WTC11 (cell line): Measurements from ENCODE around the gene ATP4A. TPM values are rescaled to one million over a fixed set of nuclear protein-coding genes. Genes with fewer than 3 reads are reported as not detected.

Source experiments
- ATAC-seq: fragments of 200-7000 bp; cut with Tn5 transposase; 2 replicates; pipeline ENCODE4 v1.10.0; 2021; ENCODE audit warnings: mild to moderate bottlenecking, moderate library complexity
- CTCF ChIA-PET: fragments of 300-600 bp; sonication (Branson Sonifier 250); formaldehyde crosslinking; loops from one replicate; lab custom pipeline; 2021; ENCODE audit warnings: antibody characterized with exemption; lab: Charles Lee
- POLR2A ChIA-PET: fragments of 350-600 bp; sonication (Branson Sonifier 250); formaldehyde crosslinking; loops from one replicate; lab custom pipeline; 2021; ENCODE audit warnings: antibody characterized with exemption; lab: Charles Lee
- DNase-seq: peaks from one replicate; pipeline ENCODE4 v3.0.0; 2021; ENCODE audit warnings: low spot score
- H3K27ac Mint-ChIP-seq: 2 replicates; pipeline ENCODE4 v1.8.0; 2021; ENCODE audit warnings: mixed read lengths
- H3K27me3 Mint-ChIP-seq: 2 replicates; pipeline ENCODE4 v1.8.0; 2021; ENCODE audit warnings: low read depth, mild to moderate bottlenecking, moderate library complexity, mixed read lengths
- H3K36me3 Mint-ChIP-seq: 2 replicates; pipeline ENCODE4 v1.8.0; 2021; ENCODE audit warnings: mixed read lengths
- H3K4me1 Mint-ChIP-seq: 2 replicates; pipeline ENCODE4 v1.8.0; 2022; ENCODE audit warnings: mixed read lengths
- H3K4me3 Mint-ChIP-seq: 2 replicates; pipeline ENCODE4 v1.8.0; 2021; ENCODE audit warnings: mild to moderate bottlenecking, moderate library complexity, mixed read lengths
- H3K9me3 Mint-ChIP-seq: 2 replicates; pipeline ENCODE4 v1.8.0; 2021; ENCODE audit warnings: mixed read lengths
- ELF4 ChIP-seq: sonication (generic); formaldehyde crosslinking; IDR thresholded peaks from 2 replicates; pipeline ENCODE4 v1.8.1; 2022; ENCODE audit warnings: low read depth, mild to moderate bottlenecking, moderate library complexity, missing genetic modification reagents
- FOXK1 ChIP-seq: sonication (generic); formaldehyde crosslinking; IDR thresholded peaks from 2 replicates; pipeline ENCODE4 v1.8.0; 2022; ENCODE audit warnings: mild to moderate bottlenecking, moderate library complexity, missing genetic modification reagents
- GRHL2 ChIP-seq: fragments of 250-450 bp; sonication (Bioruptor Pico); IDR thresholded peaks from 2 replicates; pipeline ENCODE4 v1.8.0; 2022; ENCODE audit warnings: mild to moderate bottlenecking, moderate library complexity; ENCODE audit not compliant: insufficient replicate concordance, severe bottlenecking
- JAZF1 ChIP-seq: fragments of 250-450 bp; sonication (Bioruptor Pico); IDR thresholded peaks from 2 replicates; pipeline ENCODE4 v1.9.0; 2021; ENCODE audit warnings: moderate library complexity, mild to moderate bottlenecking, inconsistent platforms
- JUN ChIP-seq: sonication (generic); formaldehyde crosslinking; IDR thresholded peaks from 2 replicates; pipeline ENCODE4 v1.8.0; 2023; ENCODE audit warnings: mild to moderate bottlenecking, missing genetic modification reagents
- KAT7 ChIP-seq: sonication (generic); formaldehyde crosslinking; IDR thresholded peaks from 2 replicates; pipeline ENCODE4 v1.8.1; 2023; ENCODE audit warnings: missing genetic modification reagents, mild to moderate bottlenecking, borderline replicate concordance
- NFATC4 ChIP-seq: fragments of 250-450 bp; sonication (Bioruptor Pico); IDR thresholded peaks from 2 replicates; pipeline ENCODE4 v1.9.0; 2021; ENCODE audit warnings: mild to moderate bottlenecking
- NFYB ChIP-seq: sonication (generic); formaldehyde crosslinking; conservative IDR thresholded peaks from 2 replicates; pipeline ENCODE4 v1.8.0; 2022; ENCODE audit warnings: low read depth, missing genetic modification reagents
- SOX15 ChIP-seq: fragments of 250-450 bp; sonication (Bioruptor Pico); IDR thresholded peaks from 2 replicates; pipeline ENCODE4 v1.9.0; 2021; ENCODE audit warnings: mild to moderate bottlenecking
- SP1 ChIP-seq: sonication (generic); formaldehyde crosslinking; conservative IDR thresholded peaks from 2 replicates; pipeline ENCODE4 v1.8.1; 2022; ENCODE audit warnings: missing genetic modification reagents
- TCF7 ChIP-seq: sonication (generic); formaldehyde crosslinking; IDR thresholded peaks from 2 replicates; pipeline ENCODE4 v1.8.0; 2022; ENCODE audit warnings: mild to moderate bottlenecking, low read depth, missing genetic modification reagents, moderate library complexity
- ZNF219 ChIP-seq: sonication (generic); formaldehyde crosslinking; IDR thresholded peaks from 2 replicates; pipeline ENCODE4 v1.8.0; 2023; ENCODE audit warnings: missing genetic modification reagents, mild to moderate bottlenecking, borderline replicate concordance
- ZNF263 ChIP-seq: sonication (generic); formaldehyde crosslinking; IDR thresholded peaks from 2 replicates; pipeline ENCODE4 v1.8.1; 2022; ENCODE audit warnings: low read depth, mild to moderate bottlenecking, moderate library complexity, missing genetic modification reagents
- ZNF423 ChIP-seq: fragments of 250-450 bp; sonication (Bioruptor Pico); IDR thresholded peaks from 2 replicates; pipeline ENCODE4 v2.1.2; 2022; ENCODE audit warnings: mild to moderate bottlenecking, moderate library complexity
- ZNF671 ChIP-seq: fragments of 250-450 bp; sonication (Bioruptor Pico); IDR thresholded peaks from 2 replicates; pipeline ENCODE4 v1.8.0; 2021; ENCODE audit warnings: mild to moderate bottlenecking
- total RNA-seq: library from RNA; stranded (reverse); gene quantifications from 3 replicates; pipeline ENCODE4 v1.2.3, GENCODE V29; 2021
- TF ChIP-seq, protein P1 (sequence below): sonication (generic); formaldehyde crosslinking; IDR thresholded peaks from 2 replicates; pipeline ENCODE4 v1.8.0; 2022; ENCODE audit warnings: mild to moderate bottlenecking, missing genetic modification reagents
- TF ChIP-seq, protein P2 (sequence below): fragments of 250-450 bp; sonication (Bioruptor Pico); conservative IDR thresholded peaks from 2 replicates; pipeline ENCODE4 v1.9.0; 2021; ENCODE audit warnings: mild to moderate bottlenecking
- TF ChIP-seq, protein P3 (sequence below): sonication (generic); formaldehyde crosslinking; IDR thresholded peaks from 2 replicates; pipeline ENCODE4 v1.8.1; 2023; ENCODE audit warnings: mild to moderate bottlenecking, missing genetic modification reagents, moderate library complexity
- TF ChIP-seq, protein P4 (sequence below): fragments of 200-600 bp; IDR thresholded peaks from 2 replicates; pipeline ENCODE4 v1.8.0; 2022; ENCODE audit warnings: antibody characterized with exemption
- TF ChIP-seq, protein P5 (sequence below): sonication (generic); formaldehyde crosslinking; IDR thresholded peaks from 2 replicates; pipeline ENCODE4 v1.8.0; 2022; ENCODE audit warnings: mild to moderate bottlenecking, missing genetic modification reagents
- TF ChIP-seq, protein P6 (sequence below): sonication (generic); formaldehyde crosslinking; IDR thresholded peaks from 2 replicates; pipeline ENCODE4 v1.8.0; 2022; ENCODE audit warnings: mild to moderate bottlenecking, missing genetic modification reagents

ATP4A gene
- total RNA-seq, 1 experiment from 2014 or later: 0.59 TPM

DNA sequence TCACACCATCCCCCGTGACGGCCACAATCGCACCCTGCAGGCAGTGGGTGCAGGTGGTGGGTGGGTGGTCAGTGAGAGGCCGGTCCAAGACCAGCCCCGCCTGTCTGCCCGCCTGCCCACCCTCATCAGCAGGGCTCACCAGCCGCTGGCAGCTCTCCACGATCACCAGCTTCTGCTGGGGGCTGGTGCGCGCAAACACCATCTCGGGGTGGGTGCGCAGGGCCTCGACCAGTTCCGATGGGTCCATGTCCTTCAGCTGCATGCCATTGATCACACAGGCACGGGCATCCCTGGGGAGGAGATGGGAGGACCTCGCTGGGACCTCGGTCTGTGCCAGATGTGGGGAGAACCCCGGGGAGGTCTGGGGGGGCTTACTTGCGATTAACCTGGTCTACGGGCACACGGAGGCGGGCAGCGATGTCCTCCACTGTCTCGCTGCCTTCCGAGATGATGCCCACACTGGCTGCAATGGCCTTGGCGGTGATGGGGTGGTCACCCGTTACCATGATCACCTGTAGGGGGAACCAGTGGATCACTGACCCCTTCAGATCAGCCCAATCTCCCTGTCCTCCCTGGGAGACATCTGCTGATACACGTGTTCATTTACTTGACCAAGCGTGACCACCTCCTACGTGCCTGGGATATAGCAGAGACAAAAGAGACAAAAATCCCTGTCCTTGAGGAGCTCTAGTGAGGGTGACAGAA lies 8.0 kb downstream of the ATP4A start:
- ATAC-seq (peak; percentile 8), DNase-seq (peak; percentile 76)
- POLR2A ChIA-PET: interaction anchor here (0.9 kb wide), 1 partner anchor 93 kb away, joined by 3 read pairs; the partner anchor contains the start of gene COX6B1
- Mint-ChIP-seq H3K36me3 (0 out of 2 replicates have a peak, but pooled peaks cover 3% of the 10 kb centered on the region), H3K27ac (peak overlapping the region; percentile 88; the same call in 1 of the 2 replicates), H3K9me3 (no peaks in the 10 kb centered on the region), H3K27me3 (peaks cover 38% of the 10 kb centered on the region), H3K4me3 (peak overlapping the region; percentile 18; the same call in 1 of the 2 replicates), H3K4me1 (peaks cover 12% of the 10 kb centered on the region)
- CTCF ChIA-PET: interaction anchor here (0.6 to 3.9 kb wide), 13 partner anchors 15 to 159 kb away, joined by 3 to 62 read pairs (median 4); partner anchors contain the start of gene DMKN
- no peak for TF ChIP-seq GRHL2
- TF ChIP-seq, protein P1, sequence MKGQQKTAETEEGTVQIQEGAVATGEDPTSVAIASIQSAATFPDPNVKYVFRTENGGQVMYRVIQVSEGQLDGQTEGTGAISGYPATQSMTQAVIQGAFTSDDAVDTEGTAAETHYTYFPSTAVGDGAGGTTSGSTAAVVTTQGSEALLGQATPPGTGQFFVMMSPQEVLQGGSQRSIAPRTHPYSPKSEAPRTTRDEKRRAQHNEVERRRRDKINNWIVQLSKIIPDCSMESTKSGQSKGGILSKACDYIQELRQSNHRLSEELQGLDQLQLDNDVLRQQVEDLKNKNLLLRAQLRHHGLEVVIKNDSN (CRISPR knock-in tag): no peak
- TF ChIP-seq, protein P2, sequence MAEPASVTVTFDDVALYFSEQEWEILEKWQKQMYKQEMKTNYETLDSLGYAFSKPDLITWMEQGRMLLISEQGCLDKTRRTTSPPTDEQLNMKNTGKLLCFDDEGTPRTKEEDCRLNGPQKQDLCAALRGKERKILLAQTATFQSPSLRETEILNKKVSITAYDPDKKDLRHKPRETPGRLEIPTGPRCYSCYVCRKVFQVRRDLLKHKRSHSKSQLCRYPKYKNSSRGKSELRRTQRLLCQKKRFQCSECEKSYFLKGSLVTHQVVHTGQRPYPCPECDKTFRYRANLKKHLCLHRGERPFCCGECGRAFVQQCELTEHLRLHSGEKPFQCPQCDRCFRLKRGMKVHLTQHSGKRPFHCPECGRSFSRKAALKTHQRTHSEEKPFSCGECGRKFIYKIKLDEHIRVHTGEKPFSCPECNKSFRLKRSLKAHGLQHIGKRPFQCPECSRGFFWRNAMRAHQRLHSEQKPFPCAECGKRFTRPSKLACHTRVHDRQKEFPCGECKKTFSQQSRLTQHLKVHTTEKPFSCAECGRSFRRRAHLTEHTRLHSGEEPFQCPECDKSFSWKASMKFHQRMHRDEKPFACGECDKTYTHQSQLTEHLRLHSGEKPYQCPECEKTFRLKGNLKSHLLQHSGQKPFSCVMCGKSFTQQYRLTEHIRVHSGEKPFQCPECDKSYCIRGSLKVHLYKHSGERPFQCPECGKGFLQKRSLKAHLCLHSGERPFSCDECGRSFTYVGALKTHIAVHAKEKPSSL (CRISPR knock-in tag): no peak
- TF ChIP-seq KAT7 (CRISPR knock-in tag): no peak
- no peak for TF ChIP-seq ELF4 (CRISPR knock-in tag)
- TF ChIP-seq, protein P3, sequence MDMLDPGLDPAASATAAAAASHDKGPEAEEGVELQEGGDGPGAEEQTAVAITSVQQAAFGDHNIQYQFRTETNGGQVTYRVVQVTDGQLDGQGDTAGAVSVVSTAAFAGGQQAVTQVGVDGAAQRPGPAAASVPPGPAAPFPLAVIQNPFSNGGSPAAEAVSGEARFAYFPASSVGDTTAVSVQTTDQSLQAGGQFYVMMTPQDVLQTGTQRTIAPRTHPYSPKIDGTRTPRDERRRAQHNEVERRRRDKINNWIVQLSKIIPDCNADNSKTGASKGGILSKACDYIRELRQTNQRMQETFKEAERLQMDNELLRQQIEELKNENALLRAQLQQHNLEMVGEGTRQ (CRISPR knock-in tag): no peak
- TF ChIP-seq TCF7 (CRISPR knock-in tag): no peak
- TF ChIP-seq JUN (CRISPR knock-in tag): no peak
- no peak for TF ChIP-seq ZNF671 (CRISPR knock-in tag)
- no peak for TF ChIP-seq ZNF219 (CRISPR knock-in tag)
- no peak for TF ChIP-seq FOXK1 (CRISPR knock-in tag)
- no peak for TF ChIP-seq JAZF1 (CRISPR knock-in tag)
- TF ChIP-seq, protein P4, sequence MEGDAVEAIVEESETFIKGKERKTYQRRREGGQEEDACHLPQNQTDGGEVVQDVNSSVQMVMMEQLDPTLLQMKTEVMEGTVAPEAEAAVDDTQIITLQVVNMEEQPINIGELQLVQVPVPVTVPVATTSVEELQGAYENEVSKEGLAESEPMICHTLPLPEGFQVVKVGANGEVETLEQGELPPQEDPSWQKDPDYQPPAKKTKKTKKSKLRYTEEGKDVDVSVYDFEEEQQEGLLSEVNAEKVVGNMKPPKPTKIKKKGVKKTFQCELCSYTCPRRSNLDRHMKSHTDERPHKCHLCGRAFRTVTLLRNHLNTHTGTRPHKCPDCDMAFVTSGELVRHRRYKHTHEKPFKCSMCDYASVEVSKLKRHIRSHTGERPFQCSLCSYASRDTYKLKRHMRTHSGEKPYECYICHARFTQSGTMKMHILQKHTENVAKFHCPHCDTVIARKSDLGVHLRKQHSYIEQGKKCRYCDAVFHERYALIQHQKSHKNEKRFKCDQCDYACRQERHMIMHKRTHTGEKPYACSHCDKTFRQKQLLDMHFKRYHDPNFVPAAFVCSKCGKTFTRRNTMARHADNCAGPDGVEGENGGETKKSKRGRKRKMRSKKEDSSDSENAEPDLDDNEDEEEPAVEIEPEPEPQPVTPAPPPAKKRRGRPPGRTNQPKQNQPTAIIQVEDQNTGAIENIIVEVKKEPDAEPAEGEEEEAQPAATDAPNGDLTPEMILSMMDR: peak; percentile 25
- no peak for TF ChIP-seq NFYB (CRISPR knock-in tag)
- no peak for TF ChIP-seq NFATC4 (CRISPR knock-in tag)
- peak; percentile 38; the same call in 1 of the 2 replicates for TF ChIP-seq SP1 (CRISPR knock-in tag)
- TF ChIP-seq ZNF423 (CRISPR knock-in tag): no peak
- TF ChIP-seq, protein P5, sequence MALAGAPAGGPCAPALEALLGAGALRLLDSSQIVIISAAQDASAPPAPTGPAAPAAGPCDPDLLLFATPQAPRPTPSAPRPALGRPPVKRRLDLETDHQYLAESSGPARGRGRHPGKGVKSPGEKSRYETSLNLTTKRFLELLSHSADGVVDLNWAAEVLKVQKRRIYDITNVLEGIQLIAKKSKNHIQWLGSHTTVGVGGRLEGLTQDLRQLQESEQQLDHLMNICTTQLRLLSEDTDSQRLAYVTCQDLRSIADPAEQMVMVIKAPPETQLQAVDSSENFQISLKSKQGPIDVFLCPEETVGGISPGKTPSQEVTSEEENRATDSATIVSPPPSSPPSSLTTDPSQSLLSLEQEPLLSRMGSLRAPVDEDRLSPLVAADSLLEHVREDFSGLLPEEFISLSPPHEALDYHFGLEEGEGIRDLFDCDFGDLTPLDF (CRISPR knock-in tag): no peak
- no peak for TF ChIP-seq ZNF263 (CRISPR knock-in tag)
- TF ChIP-seq, protein P6, sequence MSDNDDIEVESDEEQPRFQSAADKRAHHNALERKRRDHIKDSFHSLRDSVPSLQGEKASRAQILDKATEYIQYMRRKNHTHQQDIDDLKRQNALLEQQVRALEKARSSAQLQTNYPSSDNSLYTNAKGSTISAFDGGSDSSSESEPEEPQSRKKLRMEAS (CRISPR knock-in tag): 0 out of 2 replicates have a peak, but pooled peaks have one; percentile 35
- TF ChIP-seq SOX15 (CRISPR knock-in tag): no peak
